Astrocyte (in vitro differentiated cells and primary cell): ENCODE data around the gene FBXO7. TPM values are rescaled to one million over a fixed set of nuclear protein-coding genes. Genes with fewer than 3 reads are reported as not detected.

Source experiments
- DNase-seq: peaks from one replicate; pipeline ENCODE4 v3.0.0-alpha.2; 2010; ENCODE audit warnings: low read depth
- FAIRE-seq: peaks from 2 replicates; lab custom pipeline; 2011; peaks lifted over from hg19 to GRCh38; lab: Jason Lieb, UNC
- H2AFZ ChIP-seq: 2 replicates; pipeline ENCODE4 v1.6.0; 2012; ENCODE audit warnings: low read depth, low read length, inconsistent platforms
- H3K27ac ChIP-seq: 2 replicates; pipeline ENCODE4 v1.5.1; 2011; ENCODE audit warnings: low read depth, low read length, inconsistent platforms
- H3K27me3 ChIP-seq: 2 replicates; pipeline ENCODE4 v1.6.0; 2011; ENCODE audit warnings: low read length, inconsistent platforms; ENCODE audit not compliant: insufficient read depth
- H3K36me3 ChIP-seq: 2 replicates; pipeline ENCODE4 v1.5.1; 2011; ENCODE audit warnings: low read length, inconsistent platforms; ENCODE audit not compliant: insufficient read depth
- H3K4me1 ChIP-seq: 2 replicates; pipeline ENCODE4 v1.5.1; 2011; ENCODE audit warnings: low read length, inconsistent platforms; ENCODE audit not compliant: insufficient read depth
- H3K4me2 ChIP-seq: 2 replicates; pipeline ENCODE4 v1.6.0; 2012; ENCODE audit warnings: low read length, inconsistent platforms
- H3K4me3 ChIP-seq: 2 replicates; pipeline ENCODE4 v1.5.1; 2011; ENCODE audit warnings: low read depth, mild to moderate bottlenecking, low read length, inconsistent platforms; ENCODE audit not compliant: insufficient read depth
- H3K79me2 ChIP-seq: 2 replicates; pipeline ENCODE4 v1.6.0; 2012; ENCODE audit warnings: mild to moderate bottlenecking, low read length, inconsistent platforms; ENCODE audit not compliant: insufficient read depth
- H3K9ac ChIP-seq: 2 replicates; pipeline ENCODE4 v1.6.0; 2012; ENCODE audit warnings: mild to moderate bottlenecking, low read length, inconsistent platforms
- H3K9me3 ChIP-seq: 2 replicates; pipeline ENCODE4 v1.5.1; 2012; ENCODE audit warnings: low read depth, mild to moderate bottlenecking, low read length, inconsistent platforms; ENCODE audit not compliant: insufficient read depth
- H4K20me1 ChIP-seq: 2 replicates; pipeline ENCODE4 v1.6.0; 2012; ENCODE audit warnings: low read length, inconsistent platforms; ENCODE audit not compliant: insufficient read depth
- H3K27ac Mint-ChIP-seq: one replicate; pipeline ENCODE4 v1.8.0; 2021; ENCODE audit warnings: mild to moderate bottlenecking, mixed read lengths; ENCODE audit not compliant: unreplicated experiment
- H3K27me3 Mint-ChIP-seq: one replicate; pipeline ENCODE4 v1.8.0; 2021; ENCODE audit warnings: low read depth, mixed read lengths; ENCODE audit not compliant: unreplicated experiment
- H3K36me3 Mint-ChIP-seq: one replicate; pipeline ENCODE4 v1.8.0; 2021; ENCODE audit warnings: low read depth, mixed read lengths; ENCODE audit not compliant: unreplicated experiment
- H3K4me1 Mint-ChIP-seq: one replicate; pipeline ENCODE4 v1.8.0; 2021; ENCODE audit warnings: low read depth, mixed read lengths; ENCODE audit not compliant: unreplicated experiment
- H3K4me3 Mint-ChIP-seq: one replicate; pipeline ENCODE4 v1.8.0; 2021; ENCODE audit warnings: mild to moderate bottlenecking, moderate library complexity, mixed read lengths; ENCODE audit not compliant: unreplicated experiment
- H3K9me3 Mint-ChIP-seq: one replicate; pipeline ENCODE4 v1.8.0; 2021; ENCODE audit warnings: mild to moderate bottlenecking, mixed read lengths; ENCODE audit not compliant: unreplicated experiment
- EZH2 ChIP-seq: IDR thresholded peaks from 2 replicates; pipeline ENCODE4 v1.6.1; 2012; ENCODE audit warnings: mild to moderate bottlenecking, low read length, inconsistent platforms; ENCODE audit not compliant: insufficient read depth
- total RNA-seq: library from RNA; stranded (reverse); gene quantifications from 2 replicates; pipeline ENCODE4 v1.2.1, GENCODE V29; 2021
- TF ChIP-seq, protein P1 (sequence below): IDR thresholded peaks from 2 replicates; pipeline ENCODE4 v1.5.1; 2011; ENCODE audit warnings: low read depth, mild to moderate bottlenecking, inconsistent platforms, low read length, moderate library complexity; ENCODE audit not compliant: insufficient read depth

FBXO7 gene
- total RNA-seq, 1 donor from 2014 or later, result 85.9 TPM

DNA sequence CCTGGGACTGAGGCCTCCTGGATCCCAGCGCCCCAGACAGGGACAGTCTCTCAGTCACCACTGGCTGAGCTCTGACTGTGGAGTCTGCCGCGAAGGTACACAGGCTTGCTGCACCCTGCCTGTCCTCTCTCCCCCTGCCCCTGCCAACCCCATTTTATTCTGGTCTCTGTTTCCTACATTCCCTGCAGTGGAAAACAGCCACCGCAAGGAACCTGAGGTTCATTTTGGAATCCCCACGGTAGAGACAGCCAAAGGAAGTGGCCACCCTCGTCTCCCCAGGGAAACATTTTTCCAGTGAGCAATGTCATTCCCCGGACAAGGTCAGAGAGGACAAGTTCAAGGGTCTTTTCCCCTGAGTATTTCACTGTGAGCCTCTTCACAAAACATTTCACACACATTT lies 56.6 kb downstream of the FBXO7 start:
- H3K27me3 Mint-ChIP-seq, result peaks cover 3% of the 10 kb centered on the region
- Histone ChIP-seq H3K4me2 (peak overlapping the region; percentile 18), H4K20me1 (no peaks in the 10 kb centered on the region), H3K9me3 (no peaks in the 10 kb centered on the region), H2AFZ (no peak overlapping the region), H3K36me3 (no peaks in the 10 kb centered on the region), H3K79me2 (no peaks in the 10 kb centered on the region), H3K9ac (no peak overlapping the region), H3K27ac (no peak overlapping the region), H3K4me1 (peaks cover 26% of the 10 kb centered on the region), H3K4me3 (no peak overlapping the region), H3K27me3 (no peaks in the 10 kb centered on the region)
- no peak overlapping the region for H3K4me3 Mint-ChIP-seq
- TF ChIP-seq, protein P1, sequence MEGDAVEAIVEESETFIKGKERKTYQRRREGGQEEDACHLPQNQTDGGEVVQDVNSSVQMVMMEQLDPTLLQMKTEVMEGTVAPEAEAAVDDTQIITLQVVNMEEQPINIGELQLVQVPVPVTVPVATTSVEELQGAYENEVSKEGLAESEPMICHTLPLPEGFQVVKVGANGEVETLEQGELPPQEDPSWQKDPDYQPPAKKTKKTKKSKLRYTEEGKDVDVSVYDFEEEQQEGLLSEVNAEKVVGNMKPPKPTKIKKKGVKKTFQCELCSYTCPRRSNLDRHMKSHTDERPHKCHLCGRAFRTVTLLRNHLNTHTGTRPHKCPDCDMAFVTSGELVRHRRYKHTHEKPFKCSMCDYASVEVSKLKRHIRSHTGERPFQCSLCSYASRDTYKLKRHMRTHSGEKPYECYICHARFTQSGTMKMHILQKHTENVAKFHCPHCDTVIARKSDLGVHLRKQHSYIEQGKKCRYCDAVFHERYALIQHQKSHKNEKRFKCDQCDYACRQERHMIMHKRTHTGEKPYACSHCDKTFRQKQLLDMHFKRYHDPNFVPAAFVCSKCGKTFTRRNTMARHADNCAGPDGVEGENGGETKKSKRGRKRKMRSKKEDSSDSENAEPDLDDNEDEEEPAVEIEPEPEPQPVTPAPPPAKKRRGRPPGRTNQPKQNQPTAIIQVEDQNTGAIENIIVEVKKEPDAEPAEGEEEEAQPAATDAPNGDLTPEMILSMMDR, result no peak
- no peaks in the 10 kb centered on the region for H3K9me3 Mint-ChIP-seq
- H3K27ac Mint-ChIP-seq, result peak overlapping the region; percentile 51
- peaks cover 28% of the 10 kb centered on the region for H3K4me1 Mint-ChIP-seq
- H3K36me3 Mint-ChIP-seq, result no peaks in the 10 kb centered on the region
- DNase-seq (peak; percentile 29), FAIRE-seq (no peak)

DNA sequence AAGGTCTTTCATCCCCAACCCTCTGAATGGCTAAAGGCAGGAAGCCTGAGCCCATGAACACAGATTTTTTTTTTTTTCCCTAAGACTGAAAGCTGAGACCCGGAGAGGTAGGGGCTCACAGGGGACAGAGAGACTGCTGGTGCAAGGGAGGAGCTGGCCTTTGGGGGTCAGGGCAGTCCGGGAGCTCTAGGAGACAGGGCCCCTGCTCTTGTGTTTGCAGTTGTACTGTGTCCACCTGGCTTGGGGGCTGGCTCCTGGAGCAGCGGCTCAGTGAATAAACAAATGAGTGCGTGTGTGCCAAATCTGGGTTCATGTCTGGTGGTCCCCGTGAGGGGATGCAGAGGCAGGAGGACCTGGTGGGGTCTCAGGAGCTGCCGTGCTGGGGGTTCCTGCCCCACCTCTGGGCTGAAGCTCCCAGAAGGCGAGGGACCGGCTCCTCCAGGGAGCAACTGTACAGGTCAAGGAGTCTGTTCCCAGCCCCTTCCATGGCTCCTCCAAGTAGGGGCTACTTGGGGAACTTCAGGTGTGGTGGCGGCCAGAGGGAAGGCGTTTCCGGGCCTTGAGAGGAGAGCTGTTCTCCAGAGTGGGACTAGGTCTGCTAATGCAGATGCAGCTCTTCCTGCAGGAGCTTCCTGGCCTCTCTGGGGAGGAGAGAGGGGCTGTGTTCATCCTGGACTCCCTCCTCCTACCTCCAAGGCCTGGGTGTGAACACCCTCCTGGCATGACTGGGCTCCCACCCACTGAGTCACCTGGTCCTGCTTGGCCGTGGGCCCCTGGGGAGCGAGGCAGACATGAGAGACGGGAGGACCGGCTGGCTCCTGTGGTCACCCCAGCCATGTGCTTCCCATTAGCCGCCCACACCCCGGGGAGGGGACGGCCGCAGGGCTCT lies 57.6 kb downstream of the FBXO7 start:
- DNase-seq (peak; percentile 91), FAIRE-seq (peak; percentile 70)
- Histone ChIP-seq H3K79me2 (no peaks in the 10 kb centered on the region), H2AFZ (peak overlapping the region; percentile 46), H3K4me2 (peak overlapping the region; percentile 56), H4K20me1 (no peaks in the 10 kb centered on the region), H3K27ac (no peak overlapping the region), H3K36me3 (no peaks in the 10 kb centered on the region), H3K4me1 (peaks cover 26% of the 10 kb centered on the region), H3K27me3 (no peaks in the 10 kb centered on the region), H3K9ac (no peak overlapping the region), H3K9me3 (no peaks in the 10 kb centered on the region), H3K4me3 (no peak overlapping the region)
- H3K27ac Mint-ChIP-seq, result peak overlapping the region; percentile 77
- peak overlapping the region; percentile 56 for H3K4me3 Mint-ChIP-seq
- peaks cover 3% of the 10 kb centered on the region for H3K27me3 Mint-ChIP-seq
- no peaks in the 10 kb centered on the region for H3K36me3 Mint-ChIP-seq
- no peak for TF ChIP-seq EZH2
- TF ChIP-seq, protein P1, result no peak
- H3K4me1 Mint-ChIP-seq, result peaks cover 28% of the 10 kb centered on the region
- H3K9me3 Mint-ChIP-seq, result no peaks in the 10 kb centered on the region

DNA sequence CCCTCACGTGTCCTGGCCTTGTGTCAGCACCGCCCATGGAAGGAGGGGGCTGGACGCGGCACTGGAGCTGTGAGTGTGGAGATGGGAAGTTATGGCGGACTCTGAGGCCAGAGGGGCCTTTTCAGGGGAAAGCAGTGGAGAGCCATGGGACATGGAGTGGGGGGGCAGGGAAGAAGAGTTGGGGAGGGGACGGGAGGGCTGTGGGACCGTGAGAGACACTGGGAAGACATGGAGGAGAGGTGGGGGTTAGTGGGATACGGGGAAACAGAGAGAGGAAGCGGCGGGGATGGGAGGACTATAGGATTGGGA lies 58.2 kb downstream of the FBXO7 start:
- H3K36me3 Mint-ChIP-seq, result no peaks in the 10 kb centered on the region
- Histone ChIP-seq H3K4me3 (no peak overlapping the region), H3K4me1 (peaks cover 26% of the 10 kb centered on the region), H3K9me3 (no peaks in the 10 kb centered on the region), H2AFZ (peak overlapping the region; percentile 46), H3K27ac (no peak overlapping the region), H4K20me1 (no peaks in the 10 kb centered on the region), H3K27me3 (no peaks in the 10 kb centered on the region), H3K79me2 (no peaks in the 10 kb centered on the region), H3K4me2 (peak overlapping the region; percentile 56), H3K36me3 (no peaks in the 10 kb centered on the region), H3K9ac (no peak overlapping the region)
- TF ChIP-seq, protein P1, result no peak
- TF ChIP-seq EZH2, result no peak
- H3K9me3 Mint-ChIP-seq, result no peaks in the 10 kb centered on the region
- H3K4me1 Mint-ChIP-seq, result peaks cover 28% of the 10 kb centered on the region
- H3K27ac Mint-ChIP-seq, result no peak overlapping the region
- peaks cover 3% of the 10 kb centered on the region for H3K27me3 Mint-ChIP-seq
- no peak for DNase-seq
- no peak for FAIRE-seq
- H3K4me3 Mint-ChIP-seq, result no peak overlapping the region
